PFSK-1 (cell line): ENCODE measurements around the gene TGFBRAP1.

Source experiments
- FOXP2 ChIP-seq: optimal IDR thresholded peaks from 2 replicates; pipeline ENCODE3; 2011; ENCODE audit warnings: borderline replicate concordance, control low read depth, inconsistent platforms; ENCODE audit not compliant: insufficient read depth; ENCODE audit errors: extremely low read length, extremely low read depth
- POLR2AphosphoS5 ChIP-seq: IDR thresholded peaks from 2 replicates; pipeline ENCODE4 v1.6.1; 2012; ENCODE audit warnings: low read depth, mild to moderate bottlenecking, control low read depth, low read length, moderate library complexity
- SIN3A ChIP-seq: IDR thresholded peaks from 2 replicates; pipeline ENCODE4 v1.6.1; 2012; ENCODE audit warnings: mild to moderate bottlenecking, low read length, moderate library complexity, borderline replicate concordance; ENCODE audit not compliant: insufficient read depth
- TAF1 ChIP-seq: IDR thresholded peaks from 2 replicates; pipeline ENCODE4 v1.6.1; 2012; ENCODE audit warnings: low read length, control low read depth, borderline replicate concordance; ENCODE audit not compliant: insufficient read depth
- TF ChIP-seq, protein P1 (sequence below), 2 experiments: IDR thresholded peaks; 2 replicates each; pipeline versions ENCODE4 v1.6.1 to v1.8.0; 2011 to 2012; ENCODE audit warnings: low read depth in 2 of 2, low read length in 2 of 2, control low read depth in 1 of 2, inconsistent platforms in 1 of 2, mild to moderate bottlenecking in 1 of 2, moderate library complexity in 1 of 2; ENCODE audit not compliant: insufficient read depth in 1 of 2

TGFBRAP1 gene

DNA sequence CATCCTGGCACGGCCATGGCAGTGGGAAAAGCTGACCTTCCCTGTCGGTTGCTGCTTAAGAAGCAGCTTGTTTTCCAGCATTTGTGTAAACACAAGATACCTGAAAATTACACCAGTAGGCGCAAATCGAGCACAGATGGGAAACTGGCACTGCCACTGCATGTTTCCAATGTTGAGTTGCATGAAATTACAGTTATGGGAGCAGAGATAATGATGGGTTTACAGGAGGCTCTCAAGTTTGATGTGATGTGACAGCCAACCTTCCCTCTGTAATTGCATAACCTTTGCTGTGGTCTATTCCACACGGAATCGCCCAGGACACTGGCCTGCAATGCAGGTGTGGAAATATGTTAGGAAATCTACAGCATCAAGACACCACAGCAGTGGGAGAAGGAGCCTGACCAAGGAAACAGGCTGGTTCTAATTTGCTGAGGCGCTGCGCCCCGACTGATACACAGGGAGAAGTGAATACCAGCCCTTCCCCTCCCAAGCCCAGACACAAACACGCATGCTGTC is 70.6 kb downstream of the TGFBRAP1 start:
- TF ChIP-seq TAF1 (no peak), POLR2AphosphoS5 (no peak), FOXP2 (no peak), SIN3A (no peak)
- TF ChIP-seq, protein P1, sequence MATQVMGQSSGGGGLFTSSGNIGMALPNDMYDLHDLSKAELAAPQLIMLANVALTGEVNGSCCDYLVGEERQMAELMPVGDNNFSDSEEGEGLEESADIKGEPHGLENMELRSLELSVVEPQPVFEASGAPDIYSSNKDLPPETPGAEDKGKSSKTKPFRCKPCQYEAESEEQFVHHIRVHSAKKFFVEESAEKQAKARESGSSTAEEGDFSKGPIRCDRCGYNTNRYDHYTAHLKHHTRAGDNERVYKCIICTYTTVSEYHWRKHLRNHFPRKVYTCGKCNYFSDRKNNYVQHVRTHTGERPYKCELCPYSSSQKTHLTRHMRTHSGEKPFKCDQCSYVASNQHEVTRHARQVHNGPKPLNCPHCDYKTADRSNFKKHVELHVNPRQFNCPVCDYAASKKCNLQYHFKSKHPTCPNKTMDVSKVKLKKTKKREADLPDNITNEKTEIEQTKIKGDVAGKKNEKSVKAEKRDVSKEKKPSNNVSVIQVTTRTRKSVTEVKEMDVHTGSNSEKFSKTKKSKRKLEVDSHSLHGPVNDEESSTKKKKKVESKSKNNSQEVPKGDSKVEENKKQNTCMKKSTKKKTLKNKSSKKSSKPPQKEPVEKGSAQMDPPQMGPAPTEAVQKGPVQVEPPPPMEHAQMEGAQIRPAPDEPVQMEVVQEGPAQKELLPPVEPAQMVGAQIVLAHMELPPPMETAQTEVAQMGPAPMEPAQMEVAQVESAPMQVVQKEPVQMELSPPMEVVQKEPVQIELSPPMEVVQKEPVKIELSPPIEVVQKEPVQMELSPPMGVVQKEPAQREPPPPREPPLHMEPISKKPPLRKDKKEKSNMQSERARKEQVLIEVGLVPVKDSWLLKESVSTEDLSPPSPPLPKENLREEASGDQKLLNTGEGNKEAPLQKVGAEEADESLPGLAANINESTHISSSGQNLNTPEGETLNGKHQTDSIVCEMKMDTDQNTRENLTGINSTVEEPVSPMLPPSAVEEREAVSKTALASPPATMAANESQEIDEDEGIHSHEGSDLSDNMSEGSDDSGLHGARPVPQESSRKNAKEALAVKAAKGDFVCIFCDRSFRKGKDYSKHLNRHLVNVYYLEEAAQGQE (IDR thresholded peaks at IDR 0.05; ENCODE audit: insufficient read depth in 1 of 2, low read depth in 2 of 2, low read length in 2 of 2): no peak

DNA sequence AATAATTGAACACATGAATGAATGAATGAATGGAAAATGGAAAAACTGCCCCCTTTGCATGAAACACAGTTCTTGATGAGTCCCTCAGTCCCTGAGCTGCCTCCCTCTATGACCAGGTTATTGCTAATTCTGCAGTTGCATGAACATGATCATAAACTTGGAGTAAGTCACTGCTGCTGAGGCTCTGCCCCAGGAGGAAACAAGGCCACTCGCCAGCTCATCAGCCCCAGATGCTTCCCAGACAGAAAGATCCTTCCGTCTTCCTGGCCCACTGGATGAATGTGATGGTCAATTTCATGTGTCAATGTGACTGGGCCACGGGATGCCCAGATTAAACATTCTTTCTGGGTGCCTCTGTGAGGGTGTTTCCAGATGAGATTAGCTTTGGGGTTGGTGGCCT is 71.6 kb downstream of the TGFBRAP1 start:
- TF ChIP-seq TAF1: no peak

DNA sequence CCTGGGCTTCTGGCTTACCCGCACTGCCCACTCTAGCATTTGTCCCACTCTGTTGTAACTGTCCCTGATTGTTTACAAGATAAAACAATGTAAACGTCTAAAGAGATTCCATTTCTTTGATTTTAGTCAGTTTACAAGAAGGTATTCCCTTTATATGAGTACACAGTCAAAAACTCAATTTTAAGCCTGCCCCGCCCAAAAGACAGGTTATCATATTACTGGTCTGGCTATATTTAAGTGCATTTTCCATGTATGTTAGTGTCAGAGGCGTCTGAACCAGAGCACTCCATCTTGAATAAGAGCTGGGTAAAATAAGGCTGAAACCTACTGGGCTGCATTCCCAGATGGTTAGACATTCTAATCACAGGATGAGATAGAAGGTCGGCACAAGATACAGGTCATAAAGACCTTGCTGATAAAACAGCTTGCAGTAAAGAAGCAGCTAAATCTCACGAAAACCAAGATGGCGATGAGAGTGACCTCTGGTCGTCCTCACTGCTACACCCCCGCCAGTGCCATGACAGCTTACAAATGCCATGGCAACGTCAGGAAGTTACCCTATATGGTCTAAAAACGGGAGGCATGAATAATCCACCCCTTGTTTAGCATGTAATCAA is 73.0 kb downstream of the TGFBRAP1 start:
- no peak for TF ChIP-seq FOXP2
- no peak for TF ChIP-seq TAF1
- TF ChIP-seq, protein P1 (IDR thresholded peaks at IDR 0.05; ENCODE audit: insufficient read depth in 1 of 2, low read depth in 2 of 2, low read length in 2 of 2): no peak
- no peak for TF ChIP-seq SIN3A
- TF ChIP-seq POLR2AphosphoS5: no peak

DNA sequence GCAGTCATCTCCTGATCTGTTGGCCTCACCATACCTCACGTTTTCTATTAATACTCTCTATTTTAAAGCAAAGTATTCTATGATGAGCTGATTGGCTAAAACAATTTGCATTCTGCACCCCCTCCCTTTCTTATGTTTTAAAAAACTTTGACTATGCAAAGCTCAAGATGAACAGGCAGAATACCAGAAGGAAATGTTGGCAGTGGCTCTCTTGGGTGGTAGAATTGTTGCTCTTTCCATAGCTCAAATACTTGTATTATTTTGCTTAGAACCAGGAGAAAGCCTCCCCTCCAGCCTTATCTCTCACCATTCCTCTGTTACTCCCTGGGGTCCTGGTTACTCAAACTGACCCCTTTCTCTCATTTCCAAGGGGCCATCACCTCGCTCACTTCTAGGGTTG is 73.6 kb downstream of the TGFBRAP1 start:
- TF ChIP-seq TAF1 (no peak), FOXP2 (no peak), SIN3A (no peak), POLR2AphosphoS5 (no peak)
- TF ChIP-seq, protein P1 (IDR thresholded peaks at IDR 0.05; ENCODE audit: insufficient read depth in 1 of 2, low read depth in 2 of 2, low read length in 2 of 2): no peak

DNA sequence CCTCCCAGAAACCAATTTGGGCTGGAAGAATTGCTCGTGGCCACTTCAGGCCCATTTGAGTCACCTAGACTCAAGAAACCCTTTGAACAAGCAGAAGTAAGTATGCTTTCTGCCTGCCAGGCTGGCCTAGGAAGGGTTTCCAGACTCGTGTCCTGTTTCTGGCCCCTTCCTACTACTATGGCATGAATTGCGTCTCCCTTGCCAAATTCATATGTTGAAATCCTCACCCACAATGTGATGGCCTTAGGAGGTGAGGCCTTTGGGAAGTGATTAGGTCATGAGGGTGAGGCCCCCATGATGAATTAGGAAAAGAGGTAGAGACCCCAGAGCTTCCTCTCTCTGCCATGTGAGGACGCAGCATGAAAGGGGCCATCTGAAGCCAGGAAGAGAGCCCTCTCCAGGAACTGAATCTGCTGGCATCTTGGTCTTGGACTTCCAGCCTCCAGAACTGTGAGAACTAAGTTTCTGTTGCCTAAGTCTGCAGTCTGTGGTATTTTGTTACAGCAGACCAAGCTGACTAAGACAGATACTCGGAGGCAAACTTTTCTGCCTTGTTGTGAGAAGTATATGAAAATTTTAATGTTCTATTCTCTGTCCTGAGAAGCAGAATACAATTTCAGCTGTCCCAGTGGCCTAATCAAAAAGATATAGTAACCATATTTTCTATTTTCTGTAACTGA is 74.9 kb downstream of the TGFBRAP1 start:
- no peak for TF ChIP-seq POLR2AphosphoS5
- TF ChIP-seq SIN3A: no peak
- TF ChIP-seq TAF1: no peak

DNA sequence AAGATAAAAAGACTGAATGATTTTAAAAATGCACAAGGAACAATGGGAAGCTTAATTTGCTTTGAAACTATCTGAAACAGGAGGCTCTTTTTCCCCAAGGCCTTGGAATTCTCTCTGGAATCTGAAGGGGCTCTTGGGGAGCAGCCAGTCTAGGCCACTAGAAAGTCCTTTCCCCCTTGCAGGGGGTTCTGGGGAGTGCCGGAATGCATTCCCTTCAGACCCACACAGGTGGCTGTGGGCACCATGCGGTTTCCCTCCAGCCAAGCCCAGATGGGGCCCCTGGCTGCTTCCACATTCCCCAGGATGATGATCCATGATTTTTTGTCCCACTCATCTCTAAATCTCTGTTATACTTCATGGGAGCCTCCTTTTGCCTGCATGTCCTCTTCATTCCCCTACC is 77.3 kb downstream of the TGFBRAP1 start:
- TF ChIP-seq POLR2AphosphoS5 (no peak), FOXP2 (no peak), SIN3A (no peak), TAF1 (no peak)
- TF ChIP-seq, protein P1 (IDR thresholded peaks at IDR 0.05; ENCODE audit: insufficient read depth in 1 of 2, low read depth in 2 of 2, low read length in 2 of 2): no peak
